Kidney (tissue), 14 donors: ENCODE measurements around the gene UBE3B. TPM values are rescaled to one million over a fixed set of nuclear protein-coding genes. Genes with fewer than 3 reads are reported as not detected.

Experiments
- DNase-seq, 5 donors: peaks; one replicate each; pipeline ENCODE4 v3.0.0-alpha.2; 2013 to 2020
- FAIRE-seq: peaks from 2 replicates; lab custom pipeline; 2012; peaks lifted over from hg19 to GRCh38; lab: Jason Lieb, UNC
- H3K27ac ChIP-seq, 2 donors: one replicate each; pipeline ENCODE4 v1.7.0; 2013; ENCODE audit warnings: low read depth in 2 of 2, low read length in 2 of 2, inconsistent platforms in 1 of 2
- H3K27me3 ChIP-seq: one replicate; pipeline ENCODE4 v1.7.1; 2013; ENCODE audit warnings: low read length, inconsistent platforms; ENCODE audit not compliant: control insufficient read depth, insufficient read depth
- H3K36me3 ChIP-seq, 3 donors: one replicate each; pipeline versions ENCODE4 v1.7.0 to v1.7.1; 2013; ENCODE audit warnings: low read length in 3 of 3, control low read depth in 1 of 3, inconsistent platforms in 1 of 3; ENCODE audit not compliant: insufficient read depth in 3 of 3, control insufficient read depth in 2 of 3
- H3K4me1 ChIP-seq, 3 donors: one replicate each; pipeline versions ENCODE4 v1.7.0 to v1.7.1; 2013; ENCODE audit warnings: low read length in 3 of 3, inconsistent platforms in 1 of 3, low read depth in 1 of 3; ENCODE audit not compliant: control insufficient read depth in 2 of 3, insufficient read depth in 2 of 3
- H3K4me3 ChIP-seq, 3 donors: one replicate each; pipeline versions ENCODE4 v1.7.0 to v1.8.1; 2013; ENCODE audit warnings: low read length in 3 of 3, control low read depth in 1 of 3, inconsistent platforms in 1 of 3
- H3K9ac ChIP-seq, 3 donors: one replicate each; pipeline versions ENCODE4 v1.7.0 to v1.7.1; 2013; ENCODE audit warnings: low read length in 3 of 3, control low read depth in 1 of 3, inconsistent platforms in 1 of 3
- H3K9me3 ChIP-seq, 3 donors: one replicate each; pipeline versions ENCODE4 v1.7.0 to v1.7.1; 2013; ENCODE audit warnings: low read length in 3 of 3, control low read depth in 1 of 3, inconsistent platforms in 1 of 3; ENCODE audit not compliant: control insufficient read depth in 2 of 3, insufficient read depth in 1 of 3
- intact Hi-C: fragments of 100-400 bp; cut with DNase I; formaldehyde crosslinking; loops from one replicate; pipeline ENCODE4 v1.11.1; 2022
- polyA plus RNA-seq: library from polyadenylated mRNA; stranded (reverse); fragments of 350-450 nt; fragmentation: Illumina TruSeq; extraction: RNeasy Lipid Tissue Mini Kit (QIAGEN cat#74804); gene quantifications from one replicate; pipeline ENCODE4 v1.2.3, GENCODE V29; 2014; ENCODE audit warnings: low read depth, low replicate concordance; ENCODE audit not compliant: insufficient read depth
- total RNA-seq: library from RNA; stranded (reverse); fragmentation: NEBNext Ultra II Directional; extraction: Animal tissue kit (Norgen Biotek cat#: 25700); gene quantifications from one replicate; pipeline ENCODE4 v1.2.1, GENCODE V29; 2021
- TF ChIP-seq, protein P1 (sequence below): IDR thresholded peaks from 3 replicates; pipeline ENCODE4 v1.5.1; 2012; ENCODE audit warnings: mild to moderate bottlenecking, moderate library complexity, borderline replicate concordance; ENCODE audit not compliant: insufficient read depth; ENCODE audit errors: extremely low read depth
- donor health status: control.
- donor health status: control.
- donor health status: control.
- donor health status: control.
- donor health status: control.
- donor health status: DM: yes; HTN: yes; CAD: no.
- donor health status: Normal renal cell carcinoma (clear cell type).

The UBE3B gene
- total and polyA plus RNA-seq, 2 donors from 2014 or later, result 13.9 to 44.3 TPM

DNA sequence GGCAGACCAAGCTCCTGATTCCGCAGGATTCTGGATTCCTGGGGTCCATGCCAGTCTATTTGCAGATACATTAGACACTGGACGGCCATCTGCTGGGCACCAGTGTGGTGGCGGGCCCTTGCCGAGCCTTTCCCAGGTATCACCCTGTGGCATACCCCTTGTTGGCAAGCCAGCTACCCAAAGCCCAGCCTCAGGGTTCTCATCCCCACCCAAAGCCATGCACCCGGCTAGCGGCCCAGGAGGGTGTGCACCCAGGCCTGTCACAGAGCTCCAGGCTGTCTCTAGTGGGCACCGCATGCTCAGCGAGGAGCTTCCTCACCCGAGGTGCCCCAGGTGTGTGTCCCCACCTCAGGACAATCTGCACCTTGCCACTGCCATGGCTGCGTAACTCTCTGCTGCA, 82.2 kb downstream of the UBE3B start:
- Histone ChIP-seq H3K27ac (no peak overlapping the region), H3K9ac (no peak overlapping the region), H3K27me3 (no peaks in the 10 kb centered on the region), H3K4me3 (no peak overlapping the region), H3K4me1 (peaks cover 0 to 3% (median 2%) of the 10 kb centered on the region in 3 donors), H3K9me3 (no peaks in the 10 kb centered on the region), H3K36me3 (peaks cover 0 to 20% (median 0%) of the 10 kb centered on the region in 3 donors)
- no peak for DNase-seq
- intact Hi-C loops, result no loop called here
- TF ChIP-seq, protein P1, sequence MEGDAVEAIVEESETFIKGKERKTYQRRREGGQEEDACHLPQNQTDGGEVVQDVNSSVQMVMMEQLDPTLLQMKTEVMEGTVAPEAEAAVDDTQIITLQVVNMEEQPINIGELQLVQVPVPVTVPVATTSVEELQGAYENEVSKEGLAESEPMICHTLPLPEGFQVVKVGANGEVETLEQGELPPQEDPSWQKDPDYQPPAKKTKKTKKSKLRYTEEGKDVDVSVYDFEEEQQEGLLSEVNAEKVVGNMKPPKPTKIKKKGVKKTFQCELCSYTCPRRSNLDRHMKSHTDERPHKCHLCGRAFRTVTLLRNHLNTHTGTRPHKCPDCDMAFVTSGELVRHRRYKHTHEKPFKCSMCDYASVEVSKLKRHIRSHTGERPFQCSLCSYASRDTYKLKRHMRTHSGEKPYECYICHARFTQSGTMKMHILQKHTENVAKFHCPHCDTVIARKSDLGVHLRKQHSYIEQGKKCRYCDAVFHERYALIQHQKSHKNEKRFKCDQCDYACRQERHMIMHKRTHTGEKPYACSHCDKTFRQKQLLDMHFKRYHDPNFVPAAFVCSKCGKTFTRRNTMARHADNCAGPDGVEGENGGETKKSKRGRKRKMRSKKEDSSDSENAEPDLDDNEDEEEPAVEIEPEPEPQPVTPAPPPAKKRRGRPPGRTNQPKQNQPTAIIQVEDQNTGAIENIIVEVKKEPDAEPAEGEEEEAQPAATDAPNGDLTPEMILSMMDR, result no peak
- FAIRE-seq, result no peak

DNA sequence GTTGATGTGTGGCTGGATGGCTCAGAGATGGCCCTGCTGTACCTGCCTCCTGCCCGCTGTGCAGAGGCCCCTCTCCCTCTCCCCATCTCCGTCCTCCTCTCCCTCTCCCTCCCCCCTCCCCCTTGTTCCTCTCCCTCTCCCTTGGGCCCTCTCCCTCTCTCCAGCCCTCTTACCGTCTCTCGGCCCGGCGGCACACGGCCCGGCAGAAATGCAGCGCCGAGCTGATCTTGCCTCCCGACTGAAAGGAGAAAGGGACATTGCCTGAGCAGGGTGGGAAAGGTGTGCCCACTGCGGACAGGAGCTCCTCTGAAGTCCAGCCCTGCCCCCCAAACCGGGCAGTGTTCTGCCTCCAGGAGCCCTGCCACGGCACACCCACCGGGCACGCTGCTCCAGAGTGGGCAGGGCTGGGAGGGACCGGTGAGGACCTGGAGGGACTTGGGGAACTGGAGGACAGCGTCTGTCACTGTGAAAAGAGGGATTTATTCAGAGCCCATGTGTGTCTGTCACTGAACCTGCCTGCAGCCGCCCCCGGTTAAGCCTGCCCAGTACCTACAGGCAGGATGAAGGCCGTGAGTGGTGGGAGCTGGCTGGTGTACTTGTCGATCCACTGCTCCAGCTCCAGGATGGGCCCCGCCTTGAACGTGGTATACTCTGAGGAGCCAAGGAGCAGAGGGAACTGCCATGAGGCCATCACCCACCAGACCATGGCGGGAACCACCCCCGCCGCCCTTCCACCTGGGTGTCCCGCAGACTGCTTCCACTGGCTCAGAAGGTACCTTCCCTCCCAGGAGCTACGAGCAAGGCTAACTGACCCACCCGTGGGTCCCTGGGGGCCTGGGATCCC, 83.7 kb downstream of the UBE3B start:
- intact Hi-C loops, result no loop called here
- Histone ChIP-seq H3K9ac (no peak overlapping the region), H3K4me3 (no peak overlapping the region), H3K27ac (no peak overlapping the region), H3K27me3 (no peaks in the 10 kb centered on the region), H3K9me3 (no peaks in the 10 kb centered on the region), H3K36me3 (peaks cover 0 to 24% (median 4%) of the 10 kb centered on the region in 3 donors), H3K4me1 (peaks cover 0 to 3% (median 2%) of the 10 kb centered on the region in 3 donors)
- TF ChIP-seq, protein P1, result no peak
- DNase-seq (no peak), FAIRE-seq (no peak)

DNA sequence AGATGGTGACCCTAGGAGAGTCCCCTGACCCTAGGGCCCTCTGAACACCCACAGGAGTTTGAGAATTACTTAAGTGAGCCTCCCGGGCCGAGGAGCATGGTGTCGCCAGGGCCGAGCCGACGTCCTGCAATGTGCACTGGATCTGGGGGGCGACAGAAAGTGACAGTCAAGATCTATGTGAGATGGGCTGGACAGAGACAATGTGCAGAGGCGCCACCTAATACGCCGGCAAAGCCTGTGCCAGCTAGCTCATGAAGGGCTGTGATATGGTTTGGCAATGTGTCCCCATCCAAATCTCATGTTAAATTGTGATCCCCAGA, 84.2 kb downstream of the UBE3B start:
- FAIRE-seq (no peak), DNase-seq (no peak)
- Histone ChIP-seq H3K9ac (no peak overlapping the region), H3K9me3 (no peaks in the 10 kb centered on the region), H3K4me1 (peaks cover 0 to 3% (median 2%) of the 10 kb centered on the region in 3 donors), H3K36me3 (peaks cover 0 to 23% (median 6%) of the 10 kb centered on the region in 3 donors), H3K4me3 (no peak overlapping the region), H3K27ac (no peak overlapping the region), H3K27me3 (no peaks in the 10 kb centered on the region)
- intact Hi-C loops, result no loop called here
- TF ChIP-seq, protein P1, result no peak
